Bronchial smooth muscle cell (primary cell): ENCODE results near the gene RPS6KL1. TPM values are rescaled to one million over a fixed set of nuclear protein-coding genes. Genes with fewer than 3 reads are reported as not detected.

ENCODE experiments used
- total RNA-seq: library from RNA; depleted of rRNA; stranded (reverse); fragments of >200 nt; gene quantifications from 2 replicates; pipeline ENCODE4 v1.2.1, GENCODE V29; 2014

Gene RPS6KL1, protein sequence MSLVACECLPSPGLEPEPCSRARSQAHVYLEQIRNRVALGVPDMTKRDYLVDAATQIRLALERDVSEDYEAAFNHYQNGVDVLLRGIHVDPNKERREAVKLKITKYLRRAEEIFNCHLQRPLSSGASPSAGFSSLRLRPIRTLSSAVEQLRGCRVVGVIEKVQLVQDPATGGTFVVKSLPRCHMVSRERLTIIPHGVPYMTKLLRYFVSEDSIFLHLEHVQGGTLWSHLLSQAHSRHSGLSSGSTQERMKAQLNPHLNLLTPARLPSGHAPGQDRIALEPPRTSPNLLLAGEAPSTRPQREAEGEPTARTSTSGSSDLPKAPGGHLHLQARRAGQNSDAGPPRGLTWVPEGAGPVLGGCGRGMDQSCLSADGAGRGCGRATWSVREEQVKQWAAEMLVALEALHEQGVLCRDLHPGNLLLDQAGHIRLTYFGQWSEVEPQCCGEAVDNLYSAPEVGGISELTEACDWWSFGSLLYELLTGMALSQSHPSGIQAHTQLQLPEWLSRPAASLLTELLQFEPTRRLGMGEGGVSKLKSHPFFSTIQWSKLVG
- total RNA-seq = under 0.01 and 0.47 TPM in 2 replicates

GRCh38 chr14:74922752-74923401 is at the start of gene RPS6KL1:
Gene RPS6KL1 (minus strand): TSS chr14:74923260. CDS start chr14:74921541, 1,719 bp downstream.

GRCh38 chr14:74955229-74956026 is 32.4 kb upstream of the RPS6KL1 start, which contains the start of gene PGF:
Gene PGF (minus strand): TSS chr14:74955597. CDS start chr14:74955242, 355 bp downstream.

DNA sequence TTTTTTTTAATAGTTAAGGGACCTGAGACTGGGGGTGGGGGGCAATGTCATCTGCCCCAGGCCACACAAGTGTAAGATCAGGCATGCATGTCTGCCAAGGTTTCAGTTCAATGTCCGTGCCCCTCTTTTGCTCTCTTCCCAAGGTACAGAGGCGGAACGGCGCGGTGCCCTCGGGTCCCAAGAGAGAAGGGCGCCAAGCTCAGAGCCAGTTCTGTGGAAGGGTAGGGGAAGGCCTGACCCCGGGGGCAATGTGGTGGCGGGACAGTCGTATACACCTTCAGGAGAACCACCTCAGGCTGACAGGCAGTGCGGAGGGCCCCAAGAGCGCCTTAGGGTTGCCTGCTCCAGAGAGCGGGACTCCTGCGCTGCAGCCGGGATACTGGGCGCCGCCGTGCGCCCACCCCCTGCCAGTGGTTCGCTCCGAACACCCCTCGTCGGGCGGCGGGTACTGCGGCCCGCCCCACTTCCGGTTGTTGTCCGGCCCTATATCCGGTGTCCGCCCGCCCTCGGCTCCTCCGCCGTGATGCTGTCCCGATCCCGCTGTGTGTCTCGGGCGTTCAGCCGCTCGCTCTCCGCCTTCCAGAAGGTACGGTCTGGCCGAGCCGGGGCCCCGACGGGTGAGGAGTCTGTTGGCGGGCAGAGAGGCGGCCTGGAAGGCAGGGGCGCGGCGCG is 41.5 kb downstream of the RPS6KL1 start, which contains the start of gene DLST:
DLST (plus strand) TSS at position 486 of the 672 bp plus-strand sequence; CDS start at position 524, 38 bp downstream.

DNA sequence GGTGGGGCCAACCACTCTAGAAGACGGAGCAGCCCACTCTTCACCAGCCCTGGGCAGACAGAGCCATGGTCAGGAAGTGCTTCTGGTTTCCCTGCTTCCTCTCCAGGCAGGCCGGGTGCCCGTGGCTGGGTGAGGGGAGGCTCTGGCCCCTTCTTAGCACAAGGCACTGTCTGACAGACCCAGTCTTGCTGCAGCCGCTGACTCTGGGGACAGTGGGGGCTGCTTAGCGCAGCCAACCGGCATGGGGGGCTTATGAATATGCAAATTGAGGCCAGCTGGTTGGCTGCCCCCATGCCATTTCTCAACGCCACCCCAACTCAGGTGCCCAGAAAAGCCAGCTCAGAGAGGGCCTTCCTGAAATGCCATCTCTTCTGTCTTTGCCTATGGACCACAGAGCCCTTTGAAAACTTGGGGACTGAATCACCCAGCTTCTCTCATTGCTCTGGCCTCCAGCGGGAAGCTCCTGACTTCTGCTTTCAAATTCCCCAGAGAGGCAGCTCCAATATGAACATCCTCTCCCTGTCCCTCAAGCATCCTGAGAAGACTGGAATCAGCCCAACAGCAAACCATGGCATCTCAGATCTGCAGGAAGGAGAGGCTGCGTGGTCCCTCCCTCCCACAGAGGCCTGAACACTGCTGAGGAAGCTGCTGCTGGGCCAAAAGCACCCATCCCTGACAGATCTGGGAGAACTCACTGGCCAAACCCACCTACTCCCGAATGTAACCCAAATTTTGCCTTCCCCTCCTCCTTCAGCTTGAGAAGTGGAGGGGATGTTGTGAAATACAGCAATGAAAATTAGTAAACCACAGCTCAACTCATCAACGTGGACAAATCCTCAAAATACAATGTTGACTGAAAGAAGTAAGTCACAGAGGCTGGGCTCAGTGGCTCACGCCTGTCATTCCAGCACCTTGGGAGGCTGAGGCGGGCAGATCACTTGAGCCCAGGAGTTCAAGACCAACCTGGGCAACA is 46.8 kb downstream of the RPS6KL1 start, which contains the start of gene PROX2:
PROX2 (minus strand) TSS at position 205 of the 973 bp plus-strand sequence. CDS start 12,311 bp downstream, outside the sequence.

Other genes starting within 250 kb of the RPS6KL1 start
- gene AREL1, start 210.2 kb downstream of the RPS6KL1 start, total RNA-seq = 14.7 and 18.5 TPM in 2 replicates
- 21.0 and 28.7 TPM in 2 replicates for gene FCF1, start 210.1 kb downstream of the RPS6KL1 start, total RNA-seq
- 19.0 and 26.5 TPM in 2 replicates for gene YLPM1, start 159.9 kb downstream of the RPS6KL1 start, total RNA-seq
- gene PROX2, start 47.1 kb downstream of the RPS6KL1 start, total RNA-seq = not detected in 2 replicates
- gene DLST, start 41.3 kb downstream of the RPS6KL1 start, total RNA-seq = 53.6 and 58.9 TPM in 2 replicates
- 4.9 and 8.7 TPM in 2 replicates for gene PGF, start 32.3 kb upstream of the RPS6KL1 start, total RNA-seq
- gene EIF2B2, start 79.7 kb upstream of the RPS6KL1 start, total RNA-seq = 29.8 and 48.1 TPM in 2 replicates
- 19.9 and 29.0 TPM in 2 replicates for gene MLH3, start 128.2 kb upstream of the RPS6KL1 start, total RNA-seq
- 22.4 and 23.5 TPM in 2 replicates for gene ACYP1, start 140.8 kb upstream of the RPS6KL1 start, total RNA-seq
- gene ZC2HC1C, start 146.4 kb upstream of the RPS6KL1 start, total RNA-seq = 1.4 and 1.5 TPM in 2 replicates
- 70.9 and 84.9 TPM in 2 replicates for gene NEK9, start 203.8 kb upstream of the RPS6KL1 start, total RNA-seq